DND-41 (cell line): Measurements from ENCODE around the gene DGKQ.

Experiments
- ATAC-seq: fragments of 200-7000 bp; cut with Tn5 transposase; 3 replicates; pipeline ENCODE4 v1.9.1; 2021; ENCODE audit warnings: low read depth; ENCODE audit not compliant: insufficient read depth
- DNase-seq: peaks from one replicate; pipeline ENCODE4 v3.0.0-alpha.2; 2020
- H2AFZ ChIP-seq: 2 replicates; pipeline ENCODE4 v1.6.0; 2012; ENCODE audit warnings: low read depth, low read length
- H3K27ac ChIP-seq: 2 replicates; pipeline ENCODE4 v1.5.1; 2012; ENCODE audit warnings: low read length, inconsistent platforms
- H3K27me3 ChIP-seq: fragments of 200-600 bp; sonication (generic); 2 replicates; pipeline ENCODE4 v1.6.0; 2012; ENCODE audit warnings: low read length, mild to moderate bottlenecking, inconsistent platforms; ENCODE audit not compliant: insufficient read depth, poor library complexity
- H3K36me3 ChIP-seq: 2 replicates; pipeline ENCODE4 v1.5.1; 2012; ENCODE audit warnings: low read length, inconsistent platforms; ENCODE audit not compliant: insufficient read depth
- H3K4me1 ChIP-seq: 2 replicates; pipeline ENCODE4 v1.5.1; 2012; ENCODE audit warnings: mild to moderate bottlenecking, low read length; ENCODE audit not compliant: insufficient read depth
- H3K4me2 ChIP-seq: 2 replicates; pipeline ENCODE4 v1.6.0; 2012; ENCODE audit warnings: mild to moderate bottlenecking, moderate library complexity, low read length, inconsistent platforms; ENCODE audit not compliant: insufficient read depth
- H3K4me3 ChIP-seq, 2 experiments: fragments of 200-600 bp in 1 of 2; shearing (Covaris generic) in 1 of 2; 2 replicates each; pipeline ENCODE4 v1.5.1; 2012 to 2016; ENCODE audit warnings: inconsistent platforms in 2 of 2, low read length in 2 of 2, mild to moderate bottlenecking in 2 of 2, low read depth in 1 of 2, moderate library complexity in 1 of 2
- H3K79me2 ChIP-seq: 2 replicates; pipeline ENCODE4 v1.6.0; 2012; ENCODE audit warnings: low read length, inconsistent platforms; ENCODE audit not compliant: insufficient read depth
- H3K9ac ChIP-seq: 2 replicates; pipeline ENCODE4 v1.6.0; 2012; ENCODE audit warnings: low read depth, mild to moderate bottlenecking, inconsistent platforms, low read length, moderate library complexity
- H3K9me3 ChIP-seq: 2 replicates; pipeline ENCODE4 v1.5.1; 2012; ENCODE audit warnings: low read length, moderate library complexity, mild to moderate bottlenecking, inconsistent platforms; ENCODE audit not compliant: insufficient read depth, severe bottlenecking
- H4K20me1 ChIP-seq: 2 replicates; pipeline ENCODE4 v1.6.0; 2012; ENCODE audit warnings: low read length; ENCODE audit not compliant: insufficient read depth
- CTCF ChIP-seq: IDR thresholded peaks from 2 replicates; pipeline ENCODE4 v1.5.1; 2012; ENCODE audit warnings: borderline replicate concordance, low read length, moderate library complexity, mild to moderate bottlenecking; ENCODE audit not compliant: poor library complexity, severe bottlenecking; ENCODE audit errors: extremely low read depth
- EZH2 ChIP-seq: IDR thresholded peaks from 3 replicates; pipeline ENCODE4 v1.6.1; 2012; ENCODE audit warnings: borderline replicate concordance, low read depth, mild to moderate bottlenecking, moderate library complexity, low read length, inconsistent platforms; ENCODE audit not compliant: severe bottlenecking

DGKQ gene

DNA sequence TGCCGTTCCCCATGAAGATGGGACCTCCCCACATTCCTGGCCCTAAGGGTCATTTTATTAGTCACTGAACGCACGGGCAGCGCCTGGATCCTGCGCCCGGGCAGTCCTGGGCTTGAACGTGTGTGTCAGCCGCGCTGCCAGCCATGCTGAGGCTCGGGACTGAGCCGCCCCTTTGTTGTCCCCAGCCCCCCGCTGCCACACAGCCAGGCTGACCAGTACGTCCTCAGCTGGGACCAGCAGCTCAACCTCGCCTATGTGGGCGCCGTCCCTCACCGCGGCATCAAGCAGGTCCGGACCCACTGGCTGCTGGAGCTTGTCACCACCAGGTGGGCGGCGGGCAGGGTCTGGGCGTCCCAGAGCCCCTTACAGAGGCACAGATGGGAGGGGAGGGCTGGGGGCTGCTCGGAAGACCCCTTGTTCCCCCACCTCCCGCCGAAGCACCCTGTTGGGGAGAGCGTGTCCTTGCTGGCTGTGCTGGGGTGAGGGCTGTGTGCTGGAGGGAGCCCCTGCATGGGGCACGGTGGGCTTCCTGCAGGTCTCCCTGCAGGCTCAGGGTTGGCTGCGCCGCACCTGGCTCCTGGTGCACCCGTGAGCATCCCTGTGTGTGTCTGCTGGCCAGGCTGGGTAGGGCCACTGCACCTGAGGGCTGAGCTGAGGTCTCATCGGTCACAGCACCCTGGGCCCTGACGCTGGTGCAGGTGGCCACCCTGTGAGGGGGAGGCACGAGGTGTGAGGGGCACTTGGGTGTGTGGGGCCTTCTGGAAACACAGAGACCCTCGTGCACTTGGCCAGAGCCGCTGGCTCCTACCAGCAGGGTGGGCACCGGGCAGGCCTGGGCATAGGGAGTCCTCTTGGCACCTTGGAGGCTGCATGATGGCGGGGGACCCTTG lies 14.5 kb upstream of the DGKQ start:
- Histone ChIP-seq H3K4me3 (peak overlapping the region; percentile 35 to 61; a peak in 3 of 4 replicates), H2AFZ (0 out of 2 replicates have a peak overlapping the region, but pooled peaks have one; percentile 63), H3K79me2 (peaks cover 27% of the 10 kb centered on the region), H3K9me3 (no peaks in the 10 kb centered on the region), H3K36me3 (peaks cover 31% of the 10 kb centered on the region), H3K4me1 (peaks cover 34% of the 10 kb centered on the region), H4K20me1 (peaks cover 29% of the 10 kb centered on the region), H3K4me2 (peak overlapping the region; percentile 83), H3K27me3 (no peaks in the 10 kb centered on the region), H3K27ac (no peak overlapping the region; the same call in 1 of the 2 replicates), H3K9ac (peak overlapping the region; percentile 65)
- DNase-seq (no peak), ATAC-seq (no peak)
- TF ChIP-seq EZH2 (no peak), CTCF (no peak)

- peak within 1 kb of the TSS; percentile 35 to 61 for H3K4me3 ChIP-seq
- ATAC-seq: peak; percentile 87
- H3K36me3 ChIP-seq: peaks cover 30% of the 10 kb centered on the region
- H3K79me2 ChIP-seq: peaks cover 27% of the 10 kb centered on the region
- no peaks in the 10 kb centered on the region for H3K9me3 ChIP-seq
- H4K20me1 ChIP-seq: peaks cover 29% of the 10 kb centered on the region
- peak within 1 kb of the TSS; percentile 63 for H2AFZ ChIP-seq
- peaks cover 34% of the 10 kb centered on the region for H3K4me1 ChIP-seq
- peak within 1 kb of the TSS; percentile 65 for H3K9ac ChIP-seq
- H3K27me3 ChIP-seq: no peaks in the 10 kb centered on the region
- peak within 1 kb of the TSS; percentile 83 for H3K4me2 ChIP-seq
- H3K27ac ChIP-seq: peak within 1 kb of the TSS; percentile 67
- peak; percentile 87 for DNase-seq
- TF ChIP-seq CTCF (peak; percentile 73), EZH2 (no peak)
Measured at GRCh38 chr4:986879-987623, 13.7 kb upstream of the DGKQ start, which contains the start of gene IDUA. TSS of gene IDUA (plus strand) at chr4:987044. CDS start at chr4:987085, 41 bp downstream.

DNA sequence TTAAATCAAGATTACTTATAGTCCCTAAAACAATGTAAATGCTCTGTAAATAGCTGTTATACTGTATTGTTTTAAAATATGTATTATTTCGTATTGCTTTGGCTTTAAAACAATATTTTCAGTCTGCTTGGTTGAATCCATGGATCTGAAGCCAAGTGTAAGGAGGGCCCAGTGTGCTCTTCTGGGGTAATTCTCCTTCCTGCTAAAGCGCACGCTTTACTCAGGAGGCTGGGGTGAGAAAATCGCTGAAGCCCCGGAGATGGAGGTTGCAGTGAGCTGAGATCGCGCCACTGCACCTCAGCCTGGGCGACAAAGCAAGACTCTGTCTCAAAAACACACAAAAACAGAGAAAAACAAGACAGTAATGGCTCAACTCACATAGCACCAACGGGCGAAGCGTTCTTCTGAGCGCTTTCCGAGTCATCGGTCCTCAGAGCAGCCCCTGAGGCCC lies 13.1 kb upstream of the DGKQ start:
- Histone ChIP-seq H3K4me3 (peak overlapping the region; percentile 35 to 61), H3K79me2 (peaks cover 27% of the 10 kb centered on the region), H4K20me1 (peaks cover 28% of the 10 kb centered on the region), H3K9ac (peak overlapping the region; percentile 65), H3K36me3 (peaks cover 25% of the 10 kb centered on the region), H3K9me3 (no peaks in the 10 kb centered on the region), H3K4me2 (peak overlapping the region; percentile 83), H3K27ac (peak overlapping the region; percentile 67), H3K27me3 (no peaks in the 10 kb centered on the region), H3K4me1 (peaks cover 34% of the 10 kb centered on the region), H2AFZ (peak overlapping the region; percentile 63)
- DNase-seq: no peak
- TF ChIP-seq CTCF: no peak
- no peak for TF ChIP-seq EZH2
- ATAC-seq: peak; percentile 50
